Muscle of arm (tissue), 12 donors: ENCODE measurements around the gene EPS15. TPM values are rescaled to one million over a fixed set of nuclear protein-coding genes. Genes with fewer than 3 reads are reported as not detected.

ENCODE experiments used
- DNase-seq: peaks from one replicate; pipeline ENCODE4 v3.0.0-alpha.2; 2013
- polyA plus RNA-seq, 12 donors: library from polyadenylated mRNA; unstranded; fragments of 120-200 nt; gene quantifications; one replicate each; pipeline ENCODE4 v1.2.1, GENCODE V29; 2013; ENCODE audit not compliant: insufficient read length in 12 of 12

The EPS15 gene
- polyA plus RNA-seq, 12 donors: 23.2 to 41.7 (median 37.5) TPM; not detected in 1

DNA sequence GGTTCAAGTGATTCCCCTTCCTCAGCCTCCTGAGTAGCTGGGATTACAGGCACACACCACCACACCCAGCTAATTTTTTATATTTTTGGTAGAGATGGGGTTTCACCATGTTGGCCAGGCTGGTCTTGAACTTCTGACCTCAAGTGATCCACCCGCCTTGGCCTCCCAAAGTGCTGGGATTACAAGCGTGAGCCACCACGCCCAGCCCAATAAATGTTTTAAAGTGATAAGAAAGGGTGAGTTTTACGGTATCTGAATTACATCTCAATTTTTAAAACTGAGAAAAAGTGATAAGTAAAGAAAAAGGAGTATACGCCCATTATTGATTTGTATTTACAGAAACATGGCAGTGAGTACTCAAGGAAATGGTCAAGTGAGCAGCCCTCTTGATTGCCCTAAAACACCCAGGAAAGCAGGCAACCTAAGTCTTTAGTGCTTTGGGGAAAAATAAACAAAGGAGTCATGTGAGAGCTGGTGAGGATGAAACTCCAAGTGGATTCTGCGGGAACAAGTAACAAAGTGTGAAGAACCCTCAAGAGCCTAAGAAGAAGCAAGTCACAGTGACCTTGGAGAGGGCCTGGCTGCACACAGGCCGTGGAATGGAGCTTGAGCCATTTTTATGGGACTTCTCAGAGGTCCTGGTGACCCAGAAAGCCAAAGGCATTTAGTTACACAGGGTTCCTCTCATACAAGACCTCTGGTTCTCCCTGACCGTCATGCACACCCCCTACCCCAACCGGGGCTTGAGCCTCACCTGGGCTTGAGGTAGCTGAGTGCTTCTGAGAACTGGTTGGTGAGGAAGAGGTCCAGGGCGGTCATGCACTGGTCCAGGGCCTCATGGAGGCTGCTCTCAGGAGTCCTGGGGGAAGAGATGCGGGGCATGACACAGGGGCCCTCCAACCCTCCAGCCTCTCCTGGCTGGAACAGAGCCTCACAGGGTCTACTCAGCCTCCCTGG lies 197.8 kb downstream of the EPS15 start:
- DNase-seq: no peak

DNA sequence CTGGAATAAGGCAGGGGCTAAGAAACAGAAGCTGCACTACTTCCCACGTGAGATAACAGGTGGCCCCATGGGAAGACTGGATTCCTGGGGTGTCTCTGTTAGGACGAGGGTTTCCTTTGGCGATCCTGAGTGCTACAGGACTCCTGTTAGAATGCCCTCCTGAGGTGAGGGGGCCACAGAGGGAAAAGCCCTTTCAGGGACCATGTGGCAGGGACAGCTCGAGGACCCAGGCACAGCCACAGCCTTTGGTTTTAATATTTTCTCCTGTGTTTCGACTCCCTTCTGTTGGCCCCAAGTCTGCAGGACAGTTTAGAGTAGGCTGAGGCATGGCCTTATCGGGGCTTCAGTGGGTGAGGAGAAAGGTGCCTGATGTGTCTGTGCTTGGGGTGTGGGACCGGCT lies 201.3 kb downstream of the EPS15 start:
- no peak for DNase-seq

DNA sequence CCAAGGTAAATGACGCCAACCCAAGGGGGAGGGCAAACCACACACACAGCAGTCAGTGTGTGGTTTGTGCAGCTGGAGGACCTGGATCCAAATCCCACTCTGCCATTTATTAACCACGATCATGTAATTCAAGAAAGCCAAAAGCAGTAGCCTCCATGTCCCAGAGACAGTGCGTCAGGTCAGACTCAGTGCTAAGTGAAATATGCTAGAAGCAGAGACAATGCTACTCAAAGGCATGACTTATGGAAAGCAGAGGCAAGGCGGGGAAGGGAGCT lies 202.3 kb downstream of the EPS15 start:
- DNase-seq: no peak

DNA sequence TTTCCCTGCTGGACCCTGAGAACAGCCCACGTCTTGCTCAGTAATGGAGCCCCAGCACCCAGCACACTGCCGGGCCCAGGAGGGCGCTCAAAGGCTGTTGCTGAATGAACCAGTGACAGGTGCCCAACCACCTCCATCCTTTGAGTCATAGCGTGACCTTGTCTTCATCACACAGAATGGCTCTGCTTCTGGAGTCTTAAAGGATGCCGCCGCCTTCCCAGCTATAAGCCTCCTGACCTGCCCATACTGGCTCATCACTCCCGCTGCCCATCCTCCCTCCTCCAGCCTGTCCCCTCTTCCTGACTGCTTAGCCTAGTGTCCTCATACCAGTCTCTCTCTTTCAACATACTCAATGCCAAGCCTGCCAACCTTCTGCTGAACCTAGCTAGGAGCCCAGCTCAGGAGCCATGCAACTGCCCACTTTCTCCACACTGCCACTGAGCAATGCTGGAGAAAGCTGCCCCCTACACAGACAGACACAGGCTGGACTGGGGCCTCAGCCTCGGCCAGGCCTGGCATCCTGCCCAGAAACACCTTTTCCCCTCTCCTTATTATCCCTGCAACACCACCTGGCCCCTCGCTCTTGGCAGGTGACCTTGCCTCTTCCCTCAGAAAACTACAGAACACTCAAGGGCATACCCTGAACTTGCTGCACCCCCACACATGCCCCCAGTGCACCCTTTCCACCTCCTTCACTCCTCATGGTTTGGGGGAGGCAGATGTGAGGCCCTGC lies 202.8 kb downstream of the EPS15 start:
- no peak for DNase-seq

DNA sequence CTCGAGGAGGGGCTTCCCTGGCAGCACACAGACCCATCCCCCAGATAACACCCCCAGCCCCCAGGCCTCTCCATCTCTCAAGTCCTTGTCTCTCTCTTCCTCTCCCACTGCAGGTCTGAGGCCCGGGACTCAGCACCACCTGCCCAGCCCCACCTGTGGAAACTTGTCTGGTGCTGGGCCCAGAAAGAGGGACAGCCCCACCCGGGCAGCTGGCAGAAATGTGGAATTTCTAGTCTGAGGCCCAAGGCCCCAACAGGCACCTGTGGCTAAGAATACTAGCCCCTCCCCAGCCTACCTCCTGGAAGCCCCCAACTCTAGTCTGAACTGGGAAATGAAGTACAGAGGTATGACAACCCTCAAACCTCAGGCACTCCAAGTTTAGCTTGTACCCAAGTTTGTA lies 204.1 kb downstream of the EPS15 start:
- no peak for DNase-seq

DNA sequence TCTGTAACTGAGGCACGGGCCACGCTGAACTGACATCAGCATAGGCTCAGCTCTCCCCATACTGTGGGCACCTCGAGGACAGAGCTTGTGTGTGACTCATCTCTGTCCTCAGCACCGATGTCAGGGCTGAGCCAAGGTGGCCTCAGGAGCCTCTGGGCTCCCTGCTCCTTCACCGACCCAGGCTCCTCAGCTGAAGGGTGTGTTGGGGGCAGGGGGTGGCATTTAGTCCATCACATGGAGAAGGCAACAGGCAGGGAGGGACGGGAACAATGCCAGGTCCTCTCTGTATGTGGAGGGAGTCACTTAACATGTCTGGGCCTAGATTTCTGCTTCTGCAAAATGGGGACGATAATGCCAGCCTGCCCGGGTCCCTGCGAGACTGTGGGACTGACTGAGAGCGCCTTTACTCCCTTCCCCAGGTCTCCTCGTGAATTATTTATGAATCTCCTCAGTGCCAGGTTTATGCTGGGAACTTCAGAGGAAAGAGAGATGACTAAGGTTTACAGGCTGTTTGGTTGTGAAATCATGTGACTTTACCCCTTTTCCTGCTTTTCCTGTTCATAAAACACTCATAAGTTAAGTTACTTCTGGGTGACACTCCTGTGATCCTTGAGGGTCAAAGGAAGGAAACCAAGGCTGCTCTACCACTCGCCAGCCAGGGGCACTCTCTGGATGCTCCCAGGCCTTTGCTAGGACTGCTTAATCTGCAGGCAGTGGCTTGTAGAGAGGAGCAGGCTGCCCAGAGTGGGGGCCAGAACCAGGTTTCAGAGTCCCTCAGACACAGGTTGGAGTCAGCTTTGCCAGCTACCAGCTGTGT lies 204.9 kb downstream of the EPS15 start:
- DNase-seq: no peak

DNA sequence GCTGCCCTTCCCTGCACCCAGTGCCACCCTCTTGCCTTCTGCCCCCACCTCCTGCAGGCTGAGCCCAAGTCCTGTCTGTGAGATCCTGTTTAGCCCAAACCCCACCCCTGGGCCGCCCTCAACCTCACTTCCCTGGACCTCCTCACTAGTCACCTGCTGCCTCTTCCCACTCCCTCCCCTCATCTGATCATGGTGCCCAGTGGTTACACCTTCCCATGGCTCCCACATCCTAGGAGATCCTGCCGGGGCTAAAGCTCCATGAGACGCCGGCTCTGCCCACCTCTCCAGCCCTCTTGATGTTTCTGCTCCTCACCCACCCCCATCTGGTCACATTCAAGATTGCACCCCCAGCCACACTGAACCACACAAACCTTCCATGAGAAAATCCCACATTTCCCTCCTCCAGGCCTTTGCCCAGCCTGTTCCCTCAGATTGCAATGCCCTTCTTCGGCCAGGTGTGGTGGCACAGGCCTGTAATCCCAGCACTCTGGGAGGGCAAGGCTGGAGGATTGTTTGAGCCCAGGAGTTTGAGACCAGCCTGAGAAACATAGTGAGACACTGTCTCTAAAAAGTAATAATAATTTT lies 205.7 kb downstream of the EPS15 start:
- no peak for DNase-seq

DNA sequence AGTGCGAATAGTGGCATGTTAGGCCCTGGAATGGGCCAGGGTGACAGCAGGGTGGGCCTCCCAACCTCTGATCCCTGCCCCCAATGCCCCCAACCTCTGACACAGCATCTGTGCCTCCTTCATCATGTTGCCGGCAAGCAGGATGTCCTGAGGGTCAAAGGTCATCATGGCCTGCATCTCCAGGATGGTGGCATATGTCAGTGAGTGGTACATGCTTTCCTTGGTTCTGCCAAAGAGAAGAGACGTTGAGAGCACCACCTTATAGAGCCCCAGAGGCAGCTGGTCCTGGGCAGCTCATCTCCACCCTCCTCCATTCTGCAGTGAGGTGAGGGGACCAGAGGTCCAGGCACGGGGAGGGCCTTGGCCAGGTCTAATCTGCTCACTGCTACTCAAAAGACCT lies 206.3 kb downstream of the EPS15 start:
- no peak for DNase-seq

DNA sequence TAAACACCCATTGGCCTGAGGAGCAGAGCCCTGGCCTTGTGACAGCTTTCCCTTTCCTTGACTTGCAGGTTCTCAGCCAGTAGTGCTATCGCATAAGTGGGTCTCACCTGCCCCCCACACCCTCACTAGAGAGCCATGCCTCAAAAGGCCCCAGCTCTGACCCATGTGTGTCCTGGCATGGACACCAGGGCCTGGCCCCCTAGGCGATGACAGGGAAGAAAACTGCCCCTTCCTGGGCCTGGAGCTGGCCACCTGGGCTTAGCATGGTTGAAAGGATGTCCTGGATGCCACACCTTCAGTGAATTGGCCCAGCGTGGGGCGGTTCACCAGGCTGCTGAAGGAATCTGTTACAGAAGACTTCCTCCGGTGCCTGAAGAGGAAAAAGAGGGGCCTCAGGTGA lies 207.2 kb downstream of the EPS15 start:
- DNase-seq: no peak

DNA sequence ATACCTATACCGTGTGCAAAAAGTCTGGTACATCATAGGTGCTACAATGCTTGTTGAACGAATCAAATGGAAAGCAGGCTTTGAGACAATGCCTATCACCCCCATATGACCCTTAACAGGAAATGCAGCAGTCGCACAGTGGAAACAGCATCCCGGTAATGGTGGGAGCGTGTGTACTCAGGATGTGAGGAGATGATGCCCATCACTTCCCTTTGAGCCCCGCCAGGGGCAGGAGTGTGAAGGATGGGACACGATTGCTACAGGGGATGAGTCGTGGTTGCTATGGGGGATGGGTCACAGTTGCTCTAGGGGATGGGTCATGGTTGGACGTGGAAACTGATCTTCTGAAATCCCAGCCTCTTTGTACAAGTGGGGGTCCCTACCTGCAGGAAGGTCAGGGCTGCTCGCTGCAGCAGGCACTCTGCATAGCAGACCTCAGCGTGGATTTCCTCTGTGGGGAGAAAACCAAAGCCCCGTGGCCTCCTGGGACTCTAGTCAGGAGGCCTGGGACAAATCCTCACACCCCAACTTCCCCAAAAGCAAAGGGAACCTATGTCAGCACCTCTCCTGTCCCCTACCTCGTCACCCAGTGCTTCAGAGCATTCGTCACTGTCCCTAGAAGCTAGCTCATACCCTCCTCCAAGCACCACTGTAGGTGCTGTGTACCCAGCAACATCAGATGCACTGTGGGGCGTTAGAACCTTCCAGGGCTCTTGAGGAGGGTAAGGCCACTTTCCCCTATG lies 208.0 kb downstream of the EPS15 start:
- no peak for DNase-seq

DNA sequence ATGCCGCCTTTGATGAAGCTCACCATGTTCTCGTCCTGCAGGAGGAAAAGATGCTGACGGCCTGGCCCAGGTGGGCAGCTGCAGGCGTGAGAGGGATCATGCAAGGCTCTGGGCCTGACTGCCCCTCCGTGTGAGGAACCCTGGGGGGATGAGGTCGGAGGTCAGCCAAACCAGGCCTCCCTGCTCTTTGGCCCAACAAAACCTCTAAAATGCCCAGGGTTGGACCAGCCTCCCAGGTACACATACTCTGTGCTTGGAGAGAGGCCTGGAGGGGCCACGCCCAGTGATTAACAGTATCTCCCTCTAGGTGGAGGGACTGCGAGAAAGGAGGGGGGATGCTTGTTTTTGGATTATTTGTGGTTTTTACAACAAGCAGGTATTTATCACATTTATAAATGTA lies 209.8 kb downstream of the EPS15 start:
- DNase-seq: no peak

DNA sequence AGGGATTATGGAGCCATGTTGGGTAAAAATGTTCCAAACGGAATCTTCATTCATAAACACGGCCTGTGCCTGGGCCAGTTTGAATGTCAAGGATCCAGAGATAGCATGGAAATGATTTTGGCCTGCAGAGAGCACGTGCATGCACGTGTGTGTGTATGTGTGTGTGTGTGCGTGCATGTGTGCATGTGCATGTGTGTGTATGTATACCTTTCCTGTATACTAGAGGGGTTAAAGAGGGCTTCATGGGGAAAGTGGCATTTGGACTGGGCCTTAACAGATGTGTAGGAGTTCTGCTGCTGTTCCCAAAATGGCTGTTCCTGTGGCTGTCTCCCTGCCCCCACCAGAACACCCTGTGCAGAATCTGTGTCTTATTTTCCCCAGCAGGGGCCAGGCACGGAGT lies 210.4 kb downstream of the EPS15 start:
- DNase-seq: no peak

DNA sequence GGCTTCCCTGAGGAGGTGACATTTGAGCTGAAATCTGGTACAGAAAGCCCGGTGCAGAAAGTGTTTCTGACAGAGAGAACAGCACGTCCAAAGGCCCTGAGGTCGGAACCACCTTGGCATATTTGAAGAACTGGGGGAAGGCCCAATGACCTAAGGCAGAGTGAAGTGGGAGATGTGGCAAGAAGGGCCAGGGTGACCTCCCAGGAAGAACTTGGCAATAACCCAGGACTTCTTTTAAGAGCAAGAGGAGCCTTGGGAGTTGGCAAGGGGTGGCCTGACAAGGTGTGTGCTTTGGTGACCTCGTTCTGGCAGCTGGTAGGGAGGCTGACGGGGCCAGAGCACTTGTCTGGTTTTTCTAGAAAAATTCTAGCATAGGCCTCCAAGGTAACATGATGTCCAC lies 212.1 kb downstream of the EPS15 start:
- no peak for DNase-seq

DNA sequence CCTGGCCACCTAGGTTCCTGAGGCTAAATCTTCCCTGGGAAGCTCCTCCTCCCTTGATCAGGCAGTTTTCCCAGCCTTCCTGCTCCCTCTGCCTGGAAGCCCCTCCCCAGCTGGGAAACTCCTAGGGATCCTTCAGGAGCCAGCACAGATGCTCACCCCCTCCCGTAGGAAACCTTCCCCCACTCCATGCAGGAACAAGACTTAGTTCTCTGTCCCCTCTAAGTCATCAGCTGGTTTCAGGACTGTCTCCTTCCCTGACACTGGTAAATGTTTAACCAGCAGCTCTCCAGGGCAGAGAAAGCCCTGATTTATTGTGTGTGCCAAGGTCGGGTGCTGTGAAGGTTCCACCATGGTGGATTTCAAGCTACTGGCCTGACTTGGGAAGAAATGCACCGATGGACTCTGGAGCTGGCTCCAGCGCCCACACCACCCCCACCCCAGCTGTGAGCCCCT lies 213.7 kb downstream of the EPS15 start:
- DNase-seq: no peak

DNA sequence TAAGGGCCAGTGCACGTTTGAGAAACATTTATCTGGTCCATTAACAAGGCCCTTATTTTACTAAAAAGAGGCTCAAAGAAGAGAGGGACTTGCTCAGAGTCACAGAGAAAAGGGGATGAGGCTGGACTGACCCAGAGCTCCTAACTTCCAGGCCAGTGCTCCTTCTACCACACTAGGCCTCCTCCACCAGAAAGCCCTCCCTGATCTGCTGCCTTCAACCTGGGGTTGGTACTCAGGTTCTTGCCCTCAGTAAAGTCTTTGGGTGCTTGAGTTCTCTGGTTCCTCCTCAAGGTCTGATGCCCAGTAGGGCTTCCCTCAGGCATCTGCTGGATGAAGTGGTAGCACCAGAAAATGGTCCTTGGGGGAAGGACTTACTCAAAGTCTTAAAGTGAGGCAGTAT lies 214.7 kb downstream of the EPS15 start:
- DNase-seq: no peak

Other genes with a start within 250 kb of the EPS15 start
- 10 to 100 TPM in 1 of 12 donors, 1 to 10 TPM in 10, not detected in 1; 2.0 to 18.9 (median 6.1) TPM for gene TTC39A, start 188.7 kb downstream of the EPS15 start, polyA plus RNA-seq
- 10 to 100 TPM in 11 of 12 donors, not detected in 1; 37.7 to 88.9 (median 63.5) TPM for gene OSBPL9, start 97.8 kb upstream of the EPS15 start, polyA plus RNA-seq